VCaP (cell line): Measurements from ENCODE around the gene POLA1.

Experiments
- H3K27ac ChIP-seq: fragments of 450-650 bp; 2 replicates; pipeline ENCODE4 v1.5.1; 2017
- TF ChIP-seq, protein P1 (sequence below): fragments of 450-650 bp; conservative IDR thresholded peaks from 2 replicates; pipeline ENCODE4 v1.5.1; 2017; ENCODE audit warnings: mild to moderate bottlenecking, moderate library complexity

Gene POLA1

DNA sequence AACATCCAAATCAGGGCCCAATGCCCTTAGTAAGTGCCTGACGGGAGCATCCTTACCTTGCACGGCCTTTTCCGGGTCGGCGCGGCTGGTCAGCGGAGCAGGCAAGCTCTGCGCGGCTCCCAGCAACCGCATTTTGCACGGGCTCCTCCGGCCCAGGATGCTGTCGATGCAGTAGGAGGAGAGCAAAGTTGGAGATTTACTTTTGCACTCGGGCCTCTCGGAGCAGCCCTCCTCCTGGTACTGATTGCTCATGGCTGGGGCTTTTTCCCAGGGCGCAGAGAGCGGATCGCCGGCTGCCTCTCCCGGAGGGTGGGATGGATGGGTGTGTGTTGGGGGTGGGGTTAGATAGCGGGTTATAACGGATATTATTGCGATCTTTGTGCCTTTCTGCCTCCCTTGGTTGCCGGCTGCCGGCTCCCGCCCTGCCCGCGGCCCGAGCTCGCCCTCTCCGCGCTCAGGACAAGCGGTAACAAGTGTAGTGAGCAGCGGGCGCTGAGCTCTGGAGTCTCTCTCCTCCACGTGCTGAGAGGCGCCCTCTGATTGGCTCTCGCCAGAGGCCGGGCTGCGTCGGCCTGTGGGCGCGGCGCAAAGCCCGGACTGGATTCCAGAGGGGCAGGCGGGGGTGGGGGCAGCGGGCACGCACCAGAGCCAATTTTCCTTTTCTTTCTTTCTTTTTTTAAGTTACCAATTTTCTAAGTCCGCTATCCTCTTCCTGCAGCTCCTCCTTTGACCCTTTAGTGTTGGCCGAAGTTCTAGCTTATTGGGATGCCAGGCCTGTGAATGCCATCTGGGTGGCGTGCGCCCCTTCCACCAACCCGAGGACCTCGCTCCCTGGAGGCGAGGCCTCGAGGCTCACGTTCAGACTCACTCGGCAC lies 322.0 kb downstream of the POLA1 start, which contains the start of gene ARX:
ARX (minus strand) TSS at position 480 of the 875 bp plus-strand sequence; CDS start at position 252, 228 bp downstream.
- no peak within 1 kb of the TSS for H3K27ac ChIP-seq
- TF ChIP-seq, protein P1, sequence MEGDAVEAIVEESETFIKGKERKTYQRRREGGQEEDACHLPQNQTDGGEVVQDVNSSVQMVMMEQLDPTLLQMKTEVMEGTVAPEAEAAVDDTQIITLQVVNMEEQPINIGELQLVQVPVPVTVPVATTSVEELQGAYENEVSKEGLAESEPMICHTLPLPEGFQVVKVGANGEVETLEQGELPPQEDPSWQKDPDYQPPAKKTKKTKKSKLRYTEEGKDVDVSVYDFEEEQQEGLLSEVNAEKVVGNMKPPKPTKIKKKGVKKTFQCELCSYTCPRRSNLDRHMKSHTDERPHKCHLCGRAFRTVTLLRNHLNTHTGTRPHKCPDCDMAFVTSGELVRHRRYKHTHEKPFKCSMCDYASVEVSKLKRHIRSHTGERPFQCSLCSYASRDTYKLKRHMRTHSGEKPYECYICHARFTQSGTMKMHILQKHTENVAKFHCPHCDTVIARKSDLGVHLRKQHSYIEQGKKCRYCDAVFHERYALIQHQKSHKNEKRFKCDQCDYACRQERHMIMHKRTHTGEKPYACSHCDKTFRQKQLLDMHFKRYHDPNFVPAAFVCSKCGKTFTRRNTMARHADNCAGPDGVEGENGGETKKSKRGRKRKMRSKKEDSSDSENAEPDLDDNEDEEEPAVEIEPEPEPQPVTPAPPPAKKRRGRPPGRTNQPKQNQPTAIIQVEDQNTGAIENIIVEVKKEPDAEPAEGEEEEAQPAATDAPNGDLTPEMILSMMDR: no peak

DNA sequence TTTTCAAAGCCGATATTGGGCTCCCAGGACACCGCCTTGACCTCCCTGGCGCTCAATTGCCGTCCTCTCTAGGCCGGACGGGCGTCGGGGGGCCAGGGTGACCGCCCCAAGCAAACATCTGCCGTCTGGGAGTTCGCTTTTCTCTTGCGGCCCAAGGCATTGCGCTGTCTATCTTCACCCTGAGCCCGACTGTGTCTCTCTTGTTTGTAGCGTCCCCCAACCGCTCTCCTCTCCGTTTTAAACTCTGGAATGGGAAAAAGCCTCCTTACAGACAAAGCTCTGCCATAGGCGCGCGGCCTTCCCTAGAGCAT lies 322.6 kb downstream of the POLA1 start:
- TF ChIP-seq, protein P1: no peak
- H3K27ac ChIP-seq: no peak overlapping the region

DNA sequence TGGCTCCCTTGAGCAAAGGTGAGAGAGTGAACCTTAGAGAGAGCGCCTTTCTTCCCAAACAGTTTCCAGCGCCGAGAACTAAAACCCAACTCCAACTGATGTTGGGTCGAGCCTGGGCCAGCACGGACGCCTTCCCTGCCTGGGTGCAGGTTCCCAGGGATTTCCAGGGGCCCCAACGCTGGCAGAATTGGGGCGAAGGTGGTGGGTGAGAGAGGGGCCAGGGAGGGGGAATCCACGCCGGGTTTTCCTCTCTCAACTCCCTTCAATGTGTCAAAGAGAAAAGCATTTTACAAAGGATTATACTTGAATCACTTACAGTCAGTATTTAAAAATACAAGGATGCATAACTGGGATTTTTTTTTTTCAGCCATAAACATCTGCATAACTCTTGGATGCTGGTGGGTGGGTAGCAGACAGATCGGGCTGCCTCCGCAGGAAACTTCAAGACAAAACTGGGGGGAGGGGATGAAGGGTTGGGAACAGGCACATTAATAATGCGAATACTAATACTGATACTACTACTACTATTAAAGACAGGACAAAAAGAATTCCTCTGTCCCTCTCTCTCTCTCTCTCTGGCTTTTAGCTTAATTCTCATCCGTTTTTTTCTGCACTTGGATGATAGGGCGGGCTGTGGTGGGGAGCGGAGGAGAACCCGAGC lies 323.4 kb downstream of the POLA1 start:
- no peak overlapping the region for H3K27ac ChIP-seq
- TF ChIP-seq, protein P1: no peak

DNA sequence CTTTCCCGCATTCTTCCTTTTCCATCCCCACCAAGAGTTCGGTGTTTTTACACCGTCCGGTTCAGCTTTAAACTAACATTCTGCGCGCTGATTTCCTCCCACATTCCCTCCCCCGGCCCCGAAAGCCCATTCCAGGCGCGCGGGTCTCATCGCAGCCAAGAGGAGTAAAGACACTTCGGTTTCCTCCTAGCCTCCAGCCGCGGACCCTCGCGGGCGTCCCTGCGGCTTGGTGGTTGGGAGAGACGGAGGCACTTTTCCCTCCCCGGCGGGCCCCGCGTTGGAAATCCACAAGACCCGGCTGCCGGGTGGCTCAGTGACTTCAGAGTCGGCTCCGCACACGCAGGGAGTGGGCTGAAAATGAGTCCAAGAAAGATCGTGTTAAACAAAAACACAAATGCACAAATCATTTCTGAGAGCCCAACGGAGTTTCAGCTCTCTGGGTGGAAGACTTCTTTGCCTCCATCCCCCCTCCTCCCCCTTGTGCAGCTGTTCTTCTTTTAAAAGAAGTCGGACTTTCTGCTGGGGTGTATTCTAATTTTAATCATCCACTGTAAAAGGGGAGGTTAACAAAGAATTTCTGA lies 324.0 kb downstream of the POLA1 start:
- TF ChIP-seq, protein P1: no peak
- H3K27ac ChIP-seq: no peak overlapping the region

DNA sequence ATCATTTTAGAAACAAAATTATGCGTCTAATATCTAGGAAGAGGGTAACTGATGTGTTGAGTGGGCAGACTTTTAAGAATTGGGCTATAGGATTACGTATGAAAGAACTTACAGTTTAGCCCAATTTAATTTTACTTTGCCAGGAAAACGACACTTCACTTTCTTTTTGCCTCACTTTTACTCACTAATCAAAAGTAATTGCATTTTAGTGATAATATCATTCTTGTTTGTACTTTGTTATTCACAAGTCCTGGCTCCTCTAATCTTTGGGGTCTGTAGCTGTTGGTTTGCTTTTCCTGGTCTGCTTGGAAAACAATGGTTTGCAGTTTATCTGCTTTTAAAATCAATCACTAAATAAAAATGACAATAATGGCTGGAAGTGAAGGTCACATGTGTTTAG lies 325.0 kb downstream of the POLA1 start:
- H3K27ac ChIP-seq: no peak overlapping the region
- TF ChIP-seq, protein P1: no peak

DNA sequence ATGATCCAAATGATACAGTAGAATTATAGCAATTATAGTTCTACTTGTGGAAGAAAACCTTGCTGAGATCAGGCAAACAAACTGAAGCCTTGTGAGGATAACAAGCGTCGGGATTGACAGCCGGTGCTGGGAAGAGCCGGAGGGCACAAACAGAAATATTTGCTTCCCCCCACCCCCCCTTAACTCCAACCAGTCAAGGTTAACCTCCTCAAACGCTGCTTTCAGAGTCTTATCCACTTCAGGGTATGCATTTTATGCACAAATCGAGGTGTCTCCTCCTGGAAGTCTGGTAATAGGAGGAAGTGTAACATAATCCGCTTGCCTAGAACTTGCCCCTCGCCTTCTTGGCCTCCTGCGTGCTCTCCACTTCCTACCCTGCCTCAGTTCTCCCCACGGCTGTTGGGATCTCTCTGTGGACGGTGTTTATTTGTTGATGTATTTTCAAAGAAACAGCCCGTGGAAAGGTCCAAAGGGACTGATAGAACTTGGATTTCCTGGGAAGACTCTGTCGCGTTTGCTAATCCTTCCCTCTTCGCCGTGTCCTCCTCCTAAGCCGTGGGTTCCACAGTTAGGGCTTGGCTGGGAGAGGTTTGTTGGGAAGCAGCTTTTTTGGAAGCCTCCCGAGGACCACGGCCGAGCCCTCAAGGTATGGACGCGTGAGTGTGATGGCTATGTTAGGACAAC lies 326.1 kb downstream of the POLA1 start:
- TF ChIP-seq, protein P1: no peak

More for the DNA sequence above, 326.1 kb downstream of the POLA1 start:
- no peak overlapping the region for H3K27ac ChIP-seq
